ENCODE data around the gene FILIP1L.
"Not testable (repeated sequence)": the region's sequence is repeated elsewhere in the genome, so short reads cannot be mapped to it uniquely, and the experiment has no call there.

The FILIP1L gene

GRCh38 chr3:100059472-100059871 lies 54.8 kb downstream of the FILIP1L start:
- Histone ChIP-seq H3K4me3 (ENCODE audit: extremely low read depth, insufficient read depth, low read length, poor library complexity, severe bottlenecking) (no peak overlapping the region), H3K36me3 (ENCODE audit: control insufficient read depth, insufficient read depth, low read length) (no peaks in the 10 kb centered on the region), H3K27ac (ENCODE audit: low read depth, low read length, severe bottlenecking) (no peak overlapping the region), H3K9me3 (ENCODE audit: control insufficient read depth, low read length) (no peaks in the 10 kb centered on the region), H3K4me1 (ENCODE audit: control insufficient read depth, insufficient read depth, low read length, poor library complexity, severe bottlenecking) (peaks cover 4% of the 10 kb centered on the region)
- 93 to 100% methylated on average over 1 to 2 of the region's 3 CpGs for WGBS, 2 experiments (ENCODE audit: insufficient coverage in 2 of 2)

GRCh38 chr3:100057716-100058575 lies 56.4 kb downstream of the FILIP1L start:
- H3K27ac ChIP-seq (ENCODE audit: low read depth, low read length, severe bottlenecking), result no peak overlapping the region
- no peaks in the 10 kb centered on the region for H3K9me3 ChIP-seq (ENCODE audit: control insufficient read depth, low read length)
- no peaks in the 10 kb centered on the region for H3K4me1 ChIP-seq (ENCODE audit: control insufficient read depth, insufficient read depth, low read length, poor library complexity, severe bottlenecking)
- 91 to 97% methylated on average over 4 to 6 of the region's 8 CpGs for WGBS, 2 experiments (ENCODE audit: insufficient coverage in 2 of 2)
- H3K36me3 ChIP-seq (ENCODE audit: control insufficient read depth, insufficient read depth, low read length), result no peaks in the 10 kb centered on the region
- H3K4me3 ChIP-seq (ENCODE audit: extremely low read depth, insufficient read depth, low read length, poor library complexity, severe bottlenecking), result no peak overlapping the region

GRCh38 chr3:100053951-100054620 lies 60.2 kb downstream of the FILIP1L start:
- Histone ChIP-seq H3K27ac (ENCODE audit: low read depth, low read length, severe bottlenecking) (no peak overlapping the region), H3K9me3 (ENCODE audit: control insufficient read depth, low read length) (no peaks in the 10 kb centered on the region)
- WGBS, 2 experiments (ENCODE audit: insufficient coverage in 2 of 2), result 96 to 100% methylated on average over 3 of the region's 6 CpGs

GRCh38 chr3:100051513-100051912 lies 62.8 kb downstream of the FILIP1L start:
- H3K9me3 ChIP-seq (ENCODE audit: control insufficient read depth, low read length); H3K4me3 ChIP-seq (ENCODE audit: extremely low read depth, insufficient read depth, low read length, poor library complexity, severe bottlenecking); H3K36me3 ChIP-seq (ENCODE audit: control insufficient read depth, insufficient read depth, low read length); H3K27ac ChIP-seq (ENCODE audit: low read depth, low read length, severe bottlenecking); H3K4me1 ChIP-seq (ENCODE audit: control insufficient read depth, insufficient read depth, low read length, poor library complexity, severe bottlenecking): not testable (repeated sequence)
- WGBS, 2 experiments (ENCODE audit: insufficient coverage in 2 of 2), result no CpG with 5 or more reads among the region's 3 CpGs

More at GRCh38 chr3:100053951-100054620, 60.2 kb downstream of the FILIP1L start:
- no peaks in the 10 kb centered on the region for H3K4me1 ChIP-seq (ENCODE audit: control insufficient read depth, insufficient read depth, low read length, poor library complexity, severe bottlenecking)
- no peak overlapping the region for H3K4me3 ChIP-seq (ENCODE audit: extremely low read depth, insufficient read depth, low read length, poor library complexity, severe bottlenecking)
- H3K36me3 ChIP-seq (ENCODE audit: control insufficient read depth, insufficient read depth, low read length), result no peaks in the 10 kb centered on the region

GRCh38 chr3:100048248-100048647 lies 66.1 kb downstream of the FILIP1L start:
- 100% methylated on average over 2 of the region's 3 CpGs; no CpG with 5 or more reads in 1 of the 2 experiments for WGBS, 2 experiments (ENCODE audit: insufficient coverage in 2 of 2)
- H3K9me3 ChIP-seq (ENCODE audit: control insufficient read depth, low read length), result no peaks in the 10 kb centered on the region
- no peak overlapping the region for H3K4me3 ChIP-seq (ENCODE audit: extremely low read depth, insufficient read depth, low read length, poor library complexity, severe bottlenecking)
- H3K4me1 ChIP-seq (ENCODE audit: control insufficient read depth, insufficient read depth, low read length, poor library complexity, severe bottlenecking), result peaks cover 11% of the 10 kb centered on the region
- no peaks in the 10 kb centered on the region for H3K36me3 ChIP-seq (ENCODE audit: control insufficient read depth, insufficient read depth, low read length)
- no peak overlapping the region for H3K27ac ChIP-seq (ENCODE audit: low read depth, low read length, severe bottlenecking)

- H3K27ac ChIP-seq (ENCODE audit: low read depth, low read length, severe bottlenecking), result peak overlapping the region; percentile 31
Measured at GRCh38 chr3:100047455-100048141, 66.7 kb downstream of the FILIP1L start.

GRCh38 chr3:100046986-100047385 lies 67.3 kb downstream of the FILIP1L start:
- Histone ChIP-seq H3K9me3 (ENCODE audit: control insufficient read depth, low read length) (no peaks in the 10 kb centered on the region), H3K4me1 (ENCODE audit: control insufficient read depth, insufficient read depth, low read length, poor library complexity, severe bottlenecking) (peaks cover 22% of the 10 kb centered on the region), H3K27ac (ENCODE audit: low read depth, low read length, severe bottlenecking) (no peak overlapping the region), H3K36me3 (ENCODE audit: control insufficient read depth, insufficient read depth, low read length) (no peaks in the 10 kb centered on the region), H3K4me3 (ENCODE audit: extremely low read depth, insufficient read depth, low read length, poor library complexity, severe bottlenecking) (no peak overlapping the region)
- WGBS, 2 experiments (ENCODE audit: insufficient coverage in 2 of 2), result 100% methylated on average over 1 of the region's 2 CpGs; no CpG with 5 or more reads in 1 of the 2 experiments

More at GRCh38 chr3:100047455-100048141, 66.7 kb downstream of the FILIP1L start:
- Histone ChIP-seq H3K4me3 (ENCODE audit: extremely low read depth, insufficient read depth, low read length, poor library complexity, severe bottlenecking) (no peak overlapping the region), H3K9me3 (ENCODE audit: control insufficient read depth, low read length) (no peaks in the 10 kb centered on the region), H3K4me1 (ENCODE audit: control insufficient read depth, insufficient read depth, low read length, poor library complexity, severe bottlenecking) (peaks cover 15% of the 10 kb centered on the region), H3K36me3 (ENCODE audit: control insufficient read depth, insufficient read depth, low read length) (no peaks in the 10 kb centered on the region)
- 83 to 91% methylated on average over 4 to 5 of the region's 6 CpGs for WGBS, 2 experiments (ENCODE audit: insufficient coverage in 2 of 2)

GRCh38 chr3:100045696-100046095 lies 68.6 kb downstream of the FILIP1L start:
- Histone ChIP-seq H3K27ac (ENCODE audit: low read depth, low read length, severe bottlenecking) (peak overlapping the region; percentile 54), H3K36me3 (ENCODE audit: control insufficient read depth, insufficient read depth, low read length) (no peaks in the 10 kb centered on the region), H3K4me3 (ENCODE audit: extremely low read depth, insufficient read depth, low read length, poor library complexity, severe bottlenecking) (no peak overlapping the region), H3K4me1 (ENCODE audit: control insufficient read depth, insufficient read depth, low read length, poor library complexity, severe bottlenecking) (peaks cover 34% of the 10 kb centered on the region), H3K9me3 (ENCODE audit: control insufficient read depth, low read length) (no peaks in the 10 kb centered on the region)
- 77 to 100% methylated on average over 1 to 3 of the region's 3 CpGs for WGBS, 2 experiments (ENCODE audit: insufficient coverage in 2 of 2)

GRCh38 chr3:100044369-100044768 lies 69.9 kb downstream of the FILIP1L start:
- Histone ChIP-seq H3K4me1 (ENCODE audit: control insufficient read depth, insufficient read depth, low read length, poor library complexity, severe bottlenecking) (peaks cover 39% of the 10 kb centered on the region), H3K4me3 (ENCODE audit: extremely low read depth, insufficient read depth, low read length, poor library complexity, severe bottlenecking) (no peak overlapping the region), H3K36me3 (ENCODE audit: control insufficient read depth, insufficient read depth, low read length) (no peaks in the 10 kb centered on the region), H3K27ac (ENCODE audit: low read depth, low read length, severe bottlenecking) (no peak overlapping the region), H3K9me3 (ENCODE audit: control insufficient read depth, low read length) (no peaks in the 10 kb centered on the region)

GRCh38 chr3:100043271-100043670 lies 71.0 kb downstream of the FILIP1L start:
- H3K4me3 ChIP-seq (ENCODE audit: extremely low read depth, insufficient read depth, low read length, poor library complexity, severe bottlenecking), result no peak overlapping the region
- WGBS, 2 experiments (ENCODE audit: insufficient coverage in 2 of 2), result no CpG with 5 or more reads among the region's 1 CpG
- peaks cover 39% of the 10 kb centered on the region for H3K4me1 ChIP-seq (ENCODE audit: control insufficient read depth, insufficient read depth, low read length, poor library complexity, severe bottlenecking)
- no peaks in the 10 kb centered on the region for H3K9me3 ChIP-seq (ENCODE audit: control insufficient read depth, low read length)
- H3K36me3 ChIP-seq (ENCODE audit: control insufficient read depth, insufficient read depth, low read length), result no peaks in the 10 kb centered on the region
- H3K27ac ChIP-seq (ENCODE audit: low read depth, low read length, severe bottlenecking), result no peak overlapping the region
